ENCODE results near the gene BCL7B. TPM values are rescaled to one million over a fixed set of nuclear protein-coding genes. Genes with fewer than 3 reads are reported as not detected.
A peak's percentile ranks its signal among the peaks of the same experiment; 100 is the strongest.
"Not testable (repeated sequence)": the region's sequence is repeated elsewhere in the genome, so short reads cannot be mapped to it uniquely, and the experiment has no call there.

BCL7B gene
- total RNA-seq, 1 experiment from 2014 or later = 50.4 TPM

- RAD21 ChIA-PET (ENCODE audit: low non-redundant PET in 1 of 2, low total read pairs in 2 of 2, uncharacterized antibody in 2 of 2, unreplicated experiment in 2 of 2) = no interaction called here
Measured at GRCh38 chr7:73496626-73497025, 60.9 kb downstream of the BCL7B start.

GRCh38 chr7:73495507-73495906 lies 62.0 kb downstream of the BCL7B start:
- intact Hi-C loops (cut with micrococcal nuclease); H3K4me3 ChIP-seq (replicated peaks in 1 of 2; ENCODE audit: low read depth in 1 of 2, low read length in 2 of 2); H3K27me3 ChIP-seq (ENCODE audit: insufficient read depth, low read length); ATAC-seq; H4K20me1 ChIP-seq (ENCODE audit: insufficient read depth); H3K4me2 ChIP-seq (ENCODE audit: low read length); RAD21 ChIA-PET (ENCODE audit: low non-redundant PET in 1 of 2, low total read pairs in 2 of 2, uncharacterized antibody in 2 of 2, unreplicated experiment in 2 of 2); POLR2A ChIA-PET; H3K9me2 ChIP-seq (ENCODE audit: insufficient read depth); H3K4me1 ChIP-seq (ENCODE audit: control insufficient read depth in 1 of 2, insufficient read depth in 2 of 2, low read length in 2 of 2); H3K27ac ChIP-seq (ENCODE audit: low read depth, low read length); H3K9me3 ChIP-seq (ENCODE audit: control insufficient read depth in 1 of 2, insufficient read depth in 1 of 2, low read depth in 1 of 2, low read length in 2 of 2); DNase-seq (ENCODE audit: low read depth, low spot score); CTCF ChIA-PET; H2AFZ ChIP-seq (ENCODE audit: low read depth, low read length, poor library complexity, severe bottlenecking); H3K9ac ChIP-seq (ENCODE audit: low read length): not testable (repeated sequence)
- TSS peak; percentile 12 for BruUV-seq (replicated peaks)
- peaks cover 50 to 76% of the 10 kb centered on the region in 2 experiments for H3K36me3 ChIP-seq (ENCODE audit: control insufficient read depth in 1 of 2, insufficient read depth in 2 of 2, low read length in 2 of 2)
- peaks cover 94% of the 10 kb centered on the region for H3K79me2 ChIP-seq (ENCODE audit: insufficient read depth, low read length)

More at GRCh38 chr7:73496626-73497025, 60.9 kb downstream of the BCL7B start:
- ChIA-PET CTCF (no interaction called here), POLR2A (no interaction called here)
- intact Hi-C loops (cut with micrococcal nuclease) = no loop called here
- H4K20me1 ChIP-seq (ENCODE audit: insufficient read depth) = peaks cover 9% of the 10 kb centered on the region; the same call in 1 of the 2 replicates
- TF ChIP-seq JUND (IDR thresholded peaks at IDR 0.05) (no peak), EGR1 (IDR thresholded peaks at IDR 0.05; ENCODE audit: low read depth) (no peak), ATF3 (IDR thresholded peaks at IDR 0.05) (no peak), FOSL1 (IDR thresholded peaks at IDR 0.05; ENCODE audit: low read depth) (no peak)
- peaks cover 95% of the 10 kb centered on the region for H3K79me2 ChIP-seq (ENCODE audit: insufficient read depth, low read length)
- peaks cover 48 to 77% of the 10 kb centered on the region in 2 experiments for H3K36me3 ChIP-seq (ENCODE audit: control insufficient read depth in 1 of 2, insufficient read depth in 2 of 2, low read length in 2 of 2)
- H3K27me3 ChIP-seq (ENCODE audit: insufficient read depth, low read length) = no peaks in the 10 kb centered on the region
- H3K9ac ChIP-seq (ENCODE audit: low read length) = no peak overlapping the region
- no TSS peak for BruUV-seq (replicated peaks)
- H3K9me2 ChIP-seq (ENCODE audit: insufficient read depth) = no peaks in the 10 kb centered on the region
- DNase-seq (ENCODE audit: low read depth, low spot score) (no peak), ATAC-seq (no peak)
- H3K9me3 ChIP-seq (ENCODE audit: control insufficient read depth in 1 of 2, insufficient read depth in 1 of 2, low read depth in 1 of 2, low read length in 2 of 2) = no peaks in the 10 kb centered on the region
- H2AFZ ChIP-seq (ENCODE audit: low read depth, low read length, poor library complexity, severe bottlenecking) = no peak overlapping the region
- H3K4me3 ChIP-seq (replicated peaks in 1 of 2; ENCODE audit: low read depth in 1 of 2, low read length in 2 of 2) = no peak overlapping the region
- H3K27ac ChIP-seq (ENCODE audit: low read depth, low read length) = no peak overlapping the region
- no peak overlapping the region for H3K4me2 ChIP-seq (ENCODE audit: low read length)
- H3K4me1 ChIP-seq (ENCODE audit: control insufficient read depth in 1 of 2, insufficient read depth in 2 of 2, low read length in 2 of 2) = no peaks in the 10 kb centered on the region
